Astrocyte of the cerebellum (primary cell): ENCODE results near the gene EMILIN1.

Source experiments
- DNase-seq: peaks from one replicate; pipeline ENCODE4 v3.0.0-alpha.2; 2011; ENCODE audit warnings: low read depth
- H3K4me3 ChIP-seq: 2 replicates; pipeline ENCODE4 v1.5.1; 2011; ENCODE audit warnings: mild to moderate bottlenecking, low read depth, low read length, moderate library complexity
- in situ Hi-C: cut with HindIII; loops from 2 replicates; pipeline ENCODE4 v1.10.0; 2017; ENCODE audit warnings: low sequenced_read_pairs
- TF ChIP-seq, protein P1 (sequence below): IDR thresholded peaks from 2 replicates; pipeline ENCODE4 v1.5.1; 2012; ENCODE audit warnings: low read length, low read depth, moderate library complexity, mild to moderate bottlenecking; ENCODE audit errors: missing control alignments

Gene EMILIN1

DNA sequence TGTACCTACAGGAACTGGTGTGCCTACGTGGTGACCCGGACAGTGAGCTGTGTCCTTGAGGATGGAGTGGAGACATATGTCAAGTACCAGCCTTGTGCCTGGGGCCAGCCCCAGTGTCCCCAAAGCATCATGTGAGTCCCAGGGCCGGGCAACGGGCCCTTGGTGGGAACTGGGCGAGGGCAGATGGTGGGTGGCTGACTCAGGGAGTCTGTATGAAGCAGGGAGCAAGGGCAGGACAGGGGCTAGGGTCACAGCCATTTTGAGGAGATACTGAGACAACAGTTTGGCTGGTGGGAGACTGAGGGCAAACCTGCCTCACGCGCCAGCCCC lies 1.7 kb downstream of the EMILIN1 start:
- in situ Hi-C loops, result no loop called here
- H3K4me3 ChIP-seq, result peak overlapping the region; percentile 63
- TF ChIP-seq, protein P1, sequence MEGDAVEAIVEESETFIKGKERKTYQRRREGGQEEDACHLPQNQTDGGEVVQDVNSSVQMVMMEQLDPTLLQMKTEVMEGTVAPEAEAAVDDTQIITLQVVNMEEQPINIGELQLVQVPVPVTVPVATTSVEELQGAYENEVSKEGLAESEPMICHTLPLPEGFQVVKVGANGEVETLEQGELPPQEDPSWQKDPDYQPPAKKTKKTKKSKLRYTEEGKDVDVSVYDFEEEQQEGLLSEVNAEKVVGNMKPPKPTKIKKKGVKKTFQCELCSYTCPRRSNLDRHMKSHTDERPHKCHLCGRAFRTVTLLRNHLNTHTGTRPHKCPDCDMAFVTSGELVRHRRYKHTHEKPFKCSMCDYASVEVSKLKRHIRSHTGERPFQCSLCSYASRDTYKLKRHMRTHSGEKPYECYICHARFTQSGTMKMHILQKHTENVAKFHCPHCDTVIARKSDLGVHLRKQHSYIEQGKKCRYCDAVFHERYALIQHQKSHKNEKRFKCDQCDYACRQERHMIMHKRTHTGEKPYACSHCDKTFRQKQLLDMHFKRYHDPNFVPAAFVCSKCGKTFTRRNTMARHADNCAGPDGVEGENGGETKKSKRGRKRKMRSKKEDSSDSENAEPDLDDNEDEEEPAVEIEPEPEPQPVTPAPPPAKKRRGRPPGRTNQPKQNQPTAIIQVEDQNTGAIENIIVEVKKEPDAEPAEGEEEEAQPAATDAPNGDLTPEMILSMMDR, result no peak
- no peak for DNase-seq

DNA sequence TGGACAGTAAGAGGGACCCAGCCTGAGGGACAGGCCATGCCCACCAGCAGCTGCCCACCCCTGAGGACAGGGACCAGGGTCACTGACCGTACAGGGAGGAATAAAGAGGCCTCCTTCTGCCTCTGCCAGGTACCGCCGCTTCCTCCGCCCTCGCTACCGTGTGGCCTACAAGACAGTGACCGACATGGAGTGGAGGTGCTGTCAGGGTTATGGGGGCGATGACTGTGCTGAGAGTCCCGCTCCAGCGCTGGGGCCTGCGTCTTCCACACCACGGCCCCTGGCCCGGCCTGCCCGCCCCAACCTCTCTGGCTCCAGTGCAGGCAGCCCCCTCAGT lies 2.2 kb downstream of the EMILIN1 start:
- in situ Hi-C loops, result no loop called here
- H3K4me3 ChIP-seq, result peak overlapping the region; percentile 63
- TF ChIP-seq, protein P1, result no peak
- no peak for DNase-seq

DNA sequence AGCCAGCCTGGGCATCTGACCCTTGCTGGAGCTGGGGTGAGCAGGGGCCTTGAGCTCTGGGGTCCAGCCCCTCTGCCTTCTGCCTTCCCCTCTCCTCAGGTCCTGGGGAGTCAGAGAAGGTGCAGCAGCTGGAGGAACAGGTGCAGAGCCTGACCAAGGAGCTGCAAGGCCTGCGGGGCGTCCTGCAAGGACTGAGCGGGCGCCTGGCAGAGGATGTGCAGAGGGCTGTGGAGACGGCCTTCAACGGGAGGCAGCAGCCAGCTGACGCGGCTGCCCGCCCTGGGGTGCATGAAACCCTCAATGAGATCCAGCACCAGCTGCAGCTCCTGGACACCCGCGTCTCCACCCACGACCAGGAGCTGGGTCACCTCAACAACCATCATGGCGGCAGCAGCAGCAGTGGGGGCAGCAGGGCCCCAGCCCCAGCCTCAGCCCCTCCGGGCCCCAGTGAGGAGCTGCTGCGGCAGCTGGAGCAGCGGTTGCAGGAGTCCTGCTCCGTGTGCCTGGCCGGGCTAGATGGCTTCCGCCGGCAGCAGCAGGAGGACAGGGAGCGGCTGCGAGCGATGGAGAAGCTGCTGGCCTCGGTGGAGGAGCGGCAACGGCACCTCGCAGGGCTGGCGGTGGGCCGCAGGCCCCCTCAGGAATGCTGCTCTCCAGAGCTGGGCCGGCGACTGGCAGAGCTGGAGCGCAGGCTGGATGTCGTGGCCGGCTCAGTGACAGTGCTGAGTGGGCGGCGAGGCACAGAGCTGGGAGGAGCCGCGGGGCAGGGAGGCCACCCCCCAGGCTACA lies 3.8 kb downstream of the EMILIN1 start:
- TF ChIP-seq, protein P1, result no peak
- no peak for DNase-seq
- H3K4me3 ChIP-seq, result no peak overlapping the region
- in situ Hi-C loops, result no loop called here

DNA sequence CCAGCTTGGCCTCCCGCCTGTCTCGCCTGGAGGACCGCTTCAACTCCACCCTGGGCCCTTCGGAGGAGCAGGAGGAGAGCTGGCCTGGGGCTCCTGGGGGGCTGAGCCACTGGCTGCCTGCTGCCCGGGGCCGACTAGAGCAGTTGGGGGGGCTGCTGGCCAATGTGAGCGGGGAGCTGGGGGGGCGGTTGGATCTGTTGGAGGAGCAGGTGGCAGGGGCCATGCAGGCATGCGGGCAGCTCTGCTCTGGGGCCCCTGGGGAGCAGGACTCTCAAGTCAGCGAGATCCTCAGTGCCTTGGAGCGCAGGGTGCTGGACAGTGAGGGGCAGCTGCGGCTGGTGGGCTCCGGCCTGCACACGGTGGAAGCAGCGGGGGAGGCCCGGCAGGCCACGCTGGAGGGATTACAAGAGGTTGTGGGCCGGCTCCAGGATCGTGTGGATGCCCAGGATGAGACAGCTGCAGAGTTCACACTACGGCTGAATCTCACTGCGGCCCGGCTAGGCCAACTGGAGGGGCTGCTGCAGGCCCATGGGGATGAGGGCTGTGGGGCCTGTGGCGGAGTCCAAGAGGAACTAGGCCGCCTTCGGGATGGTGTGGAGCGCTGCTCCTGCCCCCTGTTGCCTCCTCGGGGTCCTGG lies 4.5 kb downstream of the EMILIN1 start:
- in situ Hi-C loops, result no loop called here
- TF ChIP-seq, protein P1, result no peak
- no peak for DNase-seq
- H3K4me3 ChIP-seq, result no peak overlapping the region

DNA sequence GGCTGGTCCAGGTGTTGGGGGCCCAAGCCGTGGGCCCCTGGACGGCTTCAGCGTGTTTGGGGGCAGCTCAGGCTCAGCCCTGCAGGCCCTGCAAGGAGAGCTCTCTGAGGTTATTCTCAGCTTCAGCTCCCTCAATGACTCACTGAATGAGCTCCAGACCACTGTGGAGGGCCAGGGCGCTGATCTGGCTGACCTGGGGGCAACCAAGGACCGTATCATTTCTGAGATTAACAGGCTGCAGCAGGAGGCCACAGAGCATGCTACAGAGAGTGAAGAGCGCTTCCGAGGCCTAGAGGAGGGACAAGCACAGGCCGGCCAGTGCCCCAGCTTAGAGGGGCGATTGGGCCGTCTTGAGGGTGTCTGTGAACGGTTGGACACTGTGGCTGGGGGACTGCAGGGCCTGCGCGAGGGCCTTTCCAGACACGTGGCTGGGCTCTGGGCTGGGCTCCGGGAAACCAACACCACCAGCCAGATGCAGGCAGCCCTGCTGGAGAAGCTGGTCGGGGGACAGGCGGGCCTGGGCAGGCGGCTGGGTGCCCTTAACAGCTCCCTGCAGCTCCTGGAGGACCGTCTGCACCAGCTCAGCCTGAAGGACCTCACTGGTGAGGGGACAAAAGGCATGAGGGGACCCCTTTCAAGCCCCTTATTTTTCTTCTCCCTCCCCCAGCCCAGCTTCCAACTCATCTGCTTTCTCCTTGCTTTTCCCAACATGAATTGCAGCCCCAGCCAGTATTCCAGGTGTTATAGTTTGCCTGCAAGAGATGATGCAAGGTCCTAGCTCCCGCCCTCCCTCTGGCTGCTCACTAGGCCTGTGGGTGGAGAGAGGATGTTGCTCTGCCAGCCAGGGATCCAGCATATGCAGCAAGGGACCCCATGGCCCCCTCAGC lies 5.2 kb downstream of the EMILIN1 start:
- no peak for DNase-seq
- in situ Hi-C loops, result no loop called here

GRCh38 chr2:27084297-27085061 lies 6.1 kb downstream of the EMILIN1 start:
- no peak for DNase-seq
- no peak overlapping the region for H3K4me3 ChIP-seq
- in situ Hi-C loops, result no loop called here
- TF ChIP-seq, protein P1, result no peak

More for the DNA sequence above, 5.2 kb downstream of the EMILIN1 start:
- TF ChIP-seq, protein P1, result no peak
- H3K4me3 ChIP-seq, result no peak overlapping the region
